ENCODE data around the gene KLHDC3. TPM values are rescaled to one million over a fixed set of nuclear protein-coding genes. Genes with fewer than 3 reads are reported as not detected.
A peak's percentile ranks its signal among the peaks of the same experiment; 100 is the strongest.
"Not testable (repeated sequence)": the region's sequence is repeated elsewhere in the genome, so short reads cannot be mapped to it uniquely, and the experiment has no call there.

The KLHDC3 gene
- total RNA-seq, 1 experiment from 2014 or later = 51.7 TPM

- peak; percentile 94 for DNase-seq
- H3K4me3 ChIP-seq = peak within 1 kb of the TSS; percentile 73
- no peaks in the 10 kb centered on the region for H3K27me3 ChIP-seq
- no peaks in the 10 kb centered on the region for H3K36me3 ChIP-seq
- no peaks in the 10 kb centered on the region for H3K9me3 ChIP-seq
Observed at GRCh38 chr6:42984001-42984923, 29.8 kb upstream of the KLHDC3 start, which contains the start of gene PPP2R5D. TSS of gene PPP2R5D (plus strand) at chr6:42984570. CDS start at chr6:42984678, 108 bp downstream.

GRCh38 chr6:42984924-42985475, 29.0 kb upstream of the KLHDC3 start:
- no peaks in the 10 kb centered on the region for H3K27me3 ChIP-seq
- DNase-seq = no peak
- H3K36me3 ChIP-seq = no peaks in the 10 kb centered on the region
- peak overlapping the region; percentile 73 for H3K4me3 ChIP-seq
- no peaks in the 10 kb centered on the region for H3K9me3 ChIP-seq

- no peaks in the 10 kb centered on the region for H3K9me3 ChIP-seq
- no peaks in the 10 kb centered on the region for H3K36me3 ChIP-seq
- DNase-seq = no peak
- no peak overlapping the region for H3K4me3 ChIP-seq
- no peaks in the 10 kb centered on the region for H3K27me3 ChIP-seq
Observed at GRCh38 chr6:42987533-42988451, 26.3 kb upstream of the KLHDC3 start.

GRCh38 chr6:42988486-42989020, 25.5 kb upstream of the KLHDC3 start:
- Histone ChIP-seq H3K36me3 (no peaks in the 10 kb centered on the region), H3K9me3 (no peaks in the 10 kb centered on the region), H3K4me3 (no peak overlapping the region), H3K27me3 (no peaks in the 10 kb centered on the region)
- DNase-seq = no peak

- no peaks in the 10 kb centered on the region for H3K27me3 ChIP-seq
- no peak overlapping the region for H3K4me3 ChIP-seq
- H3K36me3 ChIP-seq = no peaks in the 10 kb centered on the region
- DNase-seq = no peak
- H3K9me3 ChIP-seq = no peaks in the 10 kb centered on the region
Observed at GRCh38 chr6:42989923-42990322, 24.1 kb upstream of the KLHDC3 start.

GRCh38 chr6:42993445-42993844, 20.6 kb upstream of the KLHDC3 start:
- H3K27me3 ChIP-seq = no peaks in the 10 kb centered on the region
- no peak overlapping the region for H3K4me3 ChIP-seq
- H3K9me3 ChIP-seq = no peaks in the 10 kb centered on the region
- H3K36me3 ChIP-seq = no peaks in the 10 kb centered on the region
- DNase-seq = no peak

- H3K4me3 ChIP-seq = no peak overlapping the region
- H3K9me3 ChIP-seq = no peaks in the 10 kb centered on the region
- no peak for DNase-seq
- H3K27me3 ChIP-seq = no peaks in the 10 kb centered on the region
- no peaks in the 10 kb centered on the region for H3K36me3 ChIP-seq
Observed at GRCh38 chr6:42996513-42996912, 17.5 kb upstream of the KLHDC3 start.

- not testable (repeated sequence) for DNase-seq, H3K4me3 ChIP-seq, H3K27me3 ChIP-seq, H3K9me3 ChIP-seq, H3K36me3 ChIP-seq
Observed at GRCh38 chr6:42998205-42998604, 15.8 kb upstream of the KLHDC3 start.

- H3K27me3 ChIP-seq = no peaks in the 10 kb centered on the region
- no peak for DNase-seq
- H3K9me3 ChIP-seq = no peaks in the 10 kb centered on the region
- no peak overlapping the region for H3K4me3 ChIP-seq
- H3K36me3 ChIP-seq = no peaks in the 10 kb centered on the region
Observed at GRCh38 chr6:43001843-43002242, 12.2 kb upstream of the KLHDC3 start.

- no peak for DNase-seq
- Histone ChIP-seq H3K36me3 (no peaks in the 10 kb centered on the region; the same call in 1 of the 2 replicates), H3K4me3 (no peak overlapping the region)
Observed at GRCh38 chr6:43005844-43006243, 8.2 kb upstream of the KLHDC3 start.

GRCh38 chr6:43006251-43006650, 7.8 kb upstream of the KLHDC3 start:
- Histone ChIP-seq H3K4me3 (no peak overlapping the region), H3K27me3 (no peaks in the 10 kb centered on the region), H3K36me3 (peaks cover 1% of the 10 kb centered on the region), H3K9me3 (no peaks in the 10 kb centered on the region)
- DNase-seq = no peak

More at GRCh38 chr6:43005844-43006243, 8.2 kb upstream of the KLHDC3 start:
- no peaks in the 10 kb centered on the region for H3K27me3 ChIP-seq
- H3K9me3 ChIP-seq = no peaks in the 10 kb centered on the region

GRCh38 chr6:43007126-43007525, 6.9 kb upstream of the KLHDC3 start:
- no peak for DNase-seq
- Histone ChIP-seq H3K9me3 (no peaks in the 10 kb centered on the region), H3K27me3 (no peaks in the 10 kb centered on the region), H3K4me3 (no peak overlapping the region), H3K36me3 (peaks cover 10% of the 10 kb centered on the region)

GRCh38 chr6:43009124-43009523, 4.9 kb upstream of the KLHDC3 start:
- Histone ChIP-seq H3K4me3 (no peak overlapping the region), H3K27me3 (no peaks in the 10 kb centered on the region), H3K36me3 (peaks cover 11% of the 10 kb centered on the region), H3K9me3 (no peaks in the 10 kb centered on the region)
- DNase-seq = peak; percentile 18

- Histone ChIP-seq H3K36me3 (peaks cover 11% of the 10 kb centered on the region), H3K9me3 (no peaks in the 10 kb centered on the region)
Observed at GRCh38 chr6:43011207-43011606, 2.8 kb upstream of the KLHDC3 start.

GRCh38 chr6:43012364-43012763, 1.7 kb upstream of the KLHDC3 start:
- no peaks in the 10 kb centered on the region for H3K9me3 ChIP-seq
- no peak for DNase-seq
- H3K36me3 ChIP-seq = peaks cover 11% of the 10 kb centered on the region
- H3K4me3 ChIP-seq = peak overlapping the region; percentile 67
- no peaks in the 10 kb centered on the region for H3K27me3 ChIP-seq

More at GRCh38 chr6:43011207-43011606, 2.8 kb upstream of the KLHDC3 start:
- no peaks in the 10 kb centered on the region for H3K27me3 ChIP-seq
- DNase-seq = no peak
- no peak overlapping the region for H3K4me3 ChIP-seq

GRCh38 chr6:43013097-43013842, 779 bp upstream of the KLHDC3 start:
- peak overlapping the region; percentile 67 for H3K4me3 ChIP-seq
- H3K9me3 ChIP-seq = no peaks in the 10 kb centered on the region
- H3K36me3 ChIP-seq = peaks cover 11% of the 10 kb centered on the region
- DNase-seq = no peak
- no peaks in the 10 kb centered on the region for H3K27me3 ChIP-seq
